Common myeloid progenitor, CD34-positive (primary cell): Measurements from ENCODE around the gene EXT2.

Experiments
- CTCF ChIA-PET: fragments of 350-600 bp; sonication (Branson Sonifier 250); formaldehyde crosslinking; loops from one replicate; lab custom pipeline; 2021; ENCODE audit warnings: antibody characterized with exemption; lab: Charles Lee
- POLR2A ChIA-PET: fragments of 350-600 bp; sonication (Branson Sonifier 250); formaldehyde crosslinking; loops from one replicate; lab custom pipeline; 2021; ENCODE audit warnings: antibody characterized with exemption; lab: Charles Lee
- DNase-seq, 3 donors: peaks; one replicate each; pipeline versions ENCODE4 v3.0.0 to v3.0.0-alpha.2; 2013
- H3K27ac ChIP-seq, 2 experiments: 1 replicate in 1 of 2; 2 replicates in 1 of 2; pipeline ENCODE4 v1.7.0; 2013; ENCODE audit warnings: inconsistent platforms in 2 of 2, low read length in 2 of 2, mild to moderate bottlenecking in 2 of 2, low read depth in 1 of 2, moderate library complexity in 1 of 2; ENCODE audit not compliant: severe bottlenecking in 2 of 2, insufficient read depth in 1 of 2, poor library complexity in 1 of 2
- H3K27me3 ChIP-seq, 5 experiments: replicated peaks in 2 of 5; 1 replicate in 3 of 5; 2 replicates in 2 of 5; pipeline versions ENCODE4 v1.6.1 to v1.7.0; 2013; ENCODE audit warnings: low read length in 4 of 5, mild to moderate bottlenecking in 2 of 5, moderate library complexity in 2 of 5, inconsistent platforms in 1 of 5; ENCODE audit not compliant: insufficient read depth in 5 of 5, control insufficient read depth in 4 of 5
- H3K36me3 ChIP-seq, 4 experiments: 1 replicate in 2 of 4; 2 replicates in 2 of 4; pipeline versions ENCODE4 v1.6.1 to v1.7.0; 2013; ENCODE audit warnings: low read length in 3 of 4, control low read depth in 1 of 4, mild to moderate bottlenecking in 1 of 4; ENCODE audit not compliant: control insufficient read depth in 4 of 4, insufficient read depth in 4 of 4
- H3K4me1 ChIP-seq, 4 experiments: 1 replicate in 3 of 4; 2 replicates in 1 of 4; pipeline versions ENCODE4 v1.6.1 to v1.7.1; 2013; ENCODE audit warnings: low read length in 3 of 4, mild to moderate bottlenecking in 3 of 4, control low read depth in 1 of 4, inconsistent platforms in 1 of 4, moderate library complexity in 1 of 4; ENCODE audit not compliant: control insufficient read depth in 4 of 4, insufficient read depth in 4 of 4; ENCODE audit errors: control extremely low read depth in 1 of 4
- H3K4me3 ChIP-seq, 7 experiments: 1 replicate in 4 of 7; 2 replicates in 3 of 7; pipeline versions ENCODE4 v1.5.1 to v1.7.0; 2013; ENCODE audit warnings: mild to moderate bottlenecking in 7 of 7, low read length in 6 of 7, moderate library complexity in 6 of 7, inconsistent platforms in 2 of 7, low read depth in 2 of 7, control low read depth in 1 of 7; ENCODE audit not compliant: insufficient read depth in 4 of 7, control insufficient read depth in 1 of 7; ENCODE audit errors: extremely low read depth in 1 of 7
- H3K9me3 ChIP-seq, 5 experiments: 1 replicate in 4 of 5; 2 replicates in 1 of 5; pipeline versions ENCODE4 v1.6.1 to v1.7.1; 2013; ENCODE audit warnings: low read length in 4 of 5, mild to moderate bottlenecking in 2 of 5, inconsistent platforms in 1 of 5, low read depth in 1 of 5, moderate library complexity in 1 of 5; ENCODE audit not compliant: control insufficient read depth in 4 of 5, insufficient read depth in 2 of 5; ENCODE audit errors: control extremely low read depth in 1 of 5
- WGBS: methylation state at CpG from one replicate; pipeline ENCODE4 v1.1.5; 2013; ENCODE audit not compliant: insufficient coverage; 5-methylcytosine and 5-hydroxymethylcytosine counted together

EXT2 gene

DNA sequence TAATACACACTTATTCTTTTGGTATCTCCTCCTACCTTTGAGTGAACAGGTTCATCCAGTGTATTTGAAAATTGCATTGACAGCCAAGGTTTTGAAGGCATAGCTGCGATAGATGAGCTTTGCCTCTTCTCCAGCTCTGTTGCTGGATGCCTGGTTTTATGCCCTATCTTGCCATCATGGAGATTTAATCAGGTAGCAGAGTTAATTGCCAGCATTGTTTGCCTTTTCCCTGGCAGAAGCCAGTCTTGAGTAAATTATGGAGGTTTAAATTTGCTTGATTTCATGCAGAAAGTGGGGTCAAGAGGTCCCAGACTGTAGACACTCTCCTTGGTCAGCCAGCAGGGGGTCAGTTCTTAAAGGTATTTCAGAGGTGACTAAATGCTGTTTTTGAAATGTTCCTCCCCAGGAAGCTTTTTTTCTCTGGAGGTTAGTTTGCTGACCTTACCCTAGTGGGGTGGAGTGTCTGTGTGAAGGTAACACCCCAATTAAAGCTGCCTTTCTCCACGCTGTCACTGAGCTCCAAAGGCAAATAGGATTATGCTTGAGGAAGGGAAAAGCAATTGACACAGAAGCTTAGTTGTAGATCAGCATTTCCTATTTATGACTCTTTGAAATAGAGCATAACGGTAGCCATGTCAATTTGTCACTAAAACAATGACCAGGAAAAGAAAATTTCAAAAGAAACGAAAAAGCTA is 96.0 kb downstream of the EXT2 start:
- Histone ChIP-seq H3K4me1 (no peaks in the 10 kb centered on the region), H3K27ac (no peak overlapping the region), H3K4me3 (no peak overlapping the region), H3K36me3 (peaks cover 4 to 33% (median 15%) of the 10 kb centered on the region in 4 experiments), H3K9me3 (peaks cover 8 to 52% (median 11%) of the 10 kb centered on the region in 5 experiments), H3K27me3 (no peaks in the 10 kb centered on the region)
- WGBS, result 100% methylated on average over 1 of the region's 4 CpGs
- CTCF ChIA-PET, result interaction anchor here (1.3 kb wide), 1 partner anchor 38 kb away, joined by 3 read pairs; no protein-coding TSS in a partner anchor
- POLR2A ChIA-PET, result no interaction called here
- no peak for DNase-seq

DNA sequence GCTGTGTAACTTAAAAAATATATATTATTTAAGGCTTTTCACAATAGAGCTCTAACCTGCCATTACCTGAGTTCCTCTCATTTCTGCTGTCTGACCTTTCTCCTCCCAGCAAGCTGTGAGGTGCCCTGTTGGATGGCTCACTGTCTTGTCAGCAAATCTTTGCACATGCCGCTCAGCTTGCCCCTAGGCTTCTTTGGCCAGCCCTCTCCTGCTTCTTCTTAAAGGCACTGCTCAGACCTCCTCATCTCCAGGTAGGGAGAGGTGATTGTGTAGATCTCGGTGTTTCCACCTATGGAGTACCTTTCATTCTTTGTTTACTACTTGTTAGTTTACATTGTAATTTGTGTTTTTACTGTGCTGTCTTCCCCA is 96.5 kb downstream of the EXT2 start:
- H3K27me3 ChIP-seq, result no peaks in the 10 kb centered on the region
- POLR2A ChIA-PET, result no interaction called here
- peaks cover 8 to 56% (median 16%) of the 10 kb centered on the region in 5 experiments for H3K9me3 ChIP-seq
- H3K36me3 ChIP-seq, result peaks cover 4 to 32% (median 15%) of the 10 kb centered on the region in 4 experiments
- 100% methylated on average over 1 of the region's 2 CpGs for WGBS
- CTCF ChIA-PET, result interaction anchor here (1.3 kb wide), 1 partner anchor 37 kb away, joined by 3 read pairs; no protein-coding TSS in a partner anchor
- no peak overlapping the region for H3K27ac ChIP-seq
- no peaks in the 10 kb centered on the region for H3K4me1 ChIP-seq
- H3K4me3 ChIP-seq, result no peak overlapping the region
- no peak for DNase-seq

DNA sequence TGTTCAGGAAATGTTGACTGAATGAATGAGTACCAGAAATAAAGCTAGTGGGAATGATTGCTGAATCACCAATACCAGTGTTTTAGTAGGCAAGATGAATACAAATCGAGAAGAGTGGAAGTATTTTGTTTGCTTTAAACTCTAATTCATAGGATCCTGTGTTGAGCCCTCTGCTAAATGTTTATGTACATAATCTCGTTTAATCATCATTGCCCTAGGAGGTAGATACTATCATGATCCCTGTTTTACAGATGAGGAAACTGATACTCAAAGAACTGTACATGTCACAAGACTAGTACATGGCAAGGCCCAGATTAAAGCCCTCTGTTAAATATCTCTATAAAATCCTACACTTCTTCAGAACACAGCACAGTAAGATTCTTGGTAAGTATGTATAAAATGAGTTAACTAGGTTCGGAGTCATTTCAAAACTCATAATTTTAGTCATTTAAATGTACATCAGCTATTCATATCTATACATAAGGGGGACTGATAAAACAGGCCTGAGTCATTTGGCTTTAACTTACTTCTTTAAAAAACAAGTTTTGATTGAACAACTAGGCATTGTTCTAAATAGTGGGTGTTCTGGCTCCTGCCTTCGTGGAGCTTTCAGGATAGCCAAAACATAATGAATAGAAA is 97.1 kb downstream of the EXT2 start:
- 100% methylated on average over 2 of the region's 4 CpGs for WGBS

DNA sequence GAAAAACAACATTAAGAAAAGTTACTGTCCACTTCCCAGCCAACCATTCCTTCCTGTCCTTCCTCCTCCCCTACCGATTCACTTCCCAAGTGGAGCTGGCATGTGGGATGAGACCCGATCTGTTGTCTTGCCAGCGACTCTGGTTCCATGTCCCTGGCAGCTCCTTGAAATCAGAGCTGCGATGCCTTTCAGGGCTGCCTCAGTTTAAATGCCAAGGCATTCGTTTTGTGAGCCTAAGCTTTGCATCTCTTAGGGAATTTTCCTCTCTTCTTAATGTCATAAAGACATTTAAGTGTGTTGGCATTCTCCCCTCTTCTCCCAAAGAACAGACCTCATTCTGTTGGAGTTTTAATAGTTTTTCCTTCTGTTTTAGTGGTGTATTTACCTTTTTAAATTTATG is 98.4 kb downstream of the EXT2 start:
- no peaks in the 10 kb centered on the region for H3K27me3 ChIP-seq
- POLR2A ChIA-PET, result no interaction called here
- no peak for DNase-seq
- H3K27ac ChIP-seq, result no peak overlapping the region
- no peak overlapping the region for H3K4me3 ChIP-seq
- H3K4me1 ChIP-seq, result no peaks in the 10 kb centered on the region
- 100% methylated on average over 5 of the region's 5 CpGs for WGBS
- peaks cover 3 to 39% (median 11%) of the 10 kb centered on the region in 5 experiments for H3K9me3 ChIP-seq
- CTCF ChIA-PET, result interaction anchor here (1.0 kb wide), 1 partner anchor 14 kb away, joined by 3 read pairs; no protein-coding TSS in a partner anchor
- peaks cover 7 to 28% (median 19%) of the 10 kb centered on the region in 4 experiments for H3K36me3 ChIP-seq

More for the DNA sequence above, 97.1 kb downstream of the EXT2 start:
- POLR2A ChIA-PET, result no interaction called here
- Histone ChIP-seq H3K9me3 (peaks cover 8 to 51% (median 16%) of the 10 kb centered on the region in 5 experiments), H3K36me3 (peaks cover 6 to 32% (median 15%) of the 10 kb centered on the region in 4 experiments), H3K27me3 (no peaks in the 10 kb centered on the region), H3K4me3 (no peak overlapping the region), H3K27ac (no peak overlapping the region), H3K4me1 (no peaks in the 10 kb centered on the region)
- no peak for DNase-seq
- CTCF ChIA-PET, result interaction anchor here (1.0 to 1.3 kb wide), 2 partner anchors 16 to 36 kb away, joined by 3 read pairs; no protein-coding TSS in a partner anchor

DNA sequence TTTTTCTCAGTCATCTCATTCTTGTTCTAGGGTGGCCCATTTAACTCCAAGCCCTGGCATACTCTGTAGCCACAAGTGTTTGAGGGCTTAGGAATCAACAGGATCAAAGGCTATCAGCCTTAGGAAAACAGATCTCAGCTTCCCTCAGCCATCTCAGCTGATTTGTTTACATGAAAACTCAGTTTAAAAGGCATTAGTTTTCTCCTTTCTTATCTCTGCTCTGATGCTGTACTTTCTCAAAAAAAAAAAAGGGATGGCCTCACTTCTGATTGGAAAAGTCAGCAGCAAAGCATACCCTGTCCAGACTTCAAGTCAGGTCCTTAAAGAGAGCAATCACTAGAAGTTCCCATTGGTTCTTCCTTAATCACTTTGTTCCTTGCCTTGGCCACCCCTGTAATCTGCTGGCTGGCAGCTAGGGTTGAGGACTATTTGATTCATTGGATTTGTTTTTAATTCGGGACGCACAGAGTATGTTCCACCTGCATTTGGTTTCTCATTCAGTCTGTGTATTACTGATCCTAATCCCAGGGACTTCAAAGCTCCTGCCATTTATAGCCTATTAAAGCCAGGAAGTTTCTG is 102.8 kb downstream of the EXT2 start:
- ChIA-PET POLR2A (no interaction called here), CTCF (no interaction called here)
- no peaks in the 10 kb centered on the region for H3K4me1 ChIP-seq
- 100% methylated on average over 2 of the region's 2 CpGs for WGBS
- H3K9me3 ChIP-seq, result peaks cover 0 to 24% (median 4%) of the 10 kb centered on the region in 5 experiments
- H3K27me3 ChIP-seq, result no peaks in the 10 kb centered on the region
- no peak overlapping the region for H3K27ac ChIP-seq
- no peak overlapping the region for H3K4me3 ChIP-seq
- no peak for DNase-seq
- H3K36me3 ChIP-seq, result peaks cover 8 to 18% (median 13%) of the 10 kb centered on the region in 4 experiments

DNA sequence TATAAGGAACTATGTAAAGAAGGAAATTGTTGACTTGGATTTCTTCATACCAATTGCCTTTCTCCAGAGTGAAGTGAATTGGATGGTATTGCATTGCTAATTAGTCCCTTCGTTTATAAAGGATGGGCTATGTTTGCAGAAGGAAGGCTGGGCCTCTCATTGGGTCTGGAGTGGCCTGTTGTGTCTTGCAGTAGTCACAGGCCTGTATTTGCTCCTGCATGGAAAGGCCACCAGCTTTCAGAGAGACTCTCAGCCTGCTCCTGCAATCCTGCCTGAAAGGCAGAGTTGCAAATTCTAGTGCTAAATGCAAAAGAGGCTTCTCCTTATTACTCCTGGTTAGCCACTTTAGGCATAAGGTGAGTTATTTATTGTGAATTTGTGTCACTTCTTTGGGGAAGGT is 103.8 kb downstream of the EXT2 start:
- ChIA-PET CTCF (no interaction called here), POLR2A (no interaction called here)
- no peaks in the 10 kb centered on the region for H3K4me1 ChIP-seq
- no peak overlapping the region for H3K4me3 ChIP-seq
- DNase-seq, result no peak
- peaks cover 0 to 16% (median 2%) of the 10 kb centered on the region in 5 experiments for H3K9me3 ChIP-seq
- WGBS, result 100% methylated on average over 1 of the region's 1 CpG
- H3K36me3 ChIP-seq, result peaks cover 9 to 18% (median 11%) of the 10 kb centered on the region in 4 experiments
- H3K27ac ChIP-seq, result no peak overlapping the region
- no peaks in the 10 kb centered on the region for H3K27me3 ChIP-seq
